ENCODE results near the gene TENT5C. TPM values are rescaled to one million over a fixed set of nuclear protein-coding genes. Genes with fewer than 3 reads are reported as not detected.
A peak's percentile ranks its signal among the peaks of the same experiment; 100 is the strongest.

Gene TENT5C
- total and polyA plus RNA-seq, 9 of the 15 experiments (the other 6 are each of a cell fraction or from before 2014, with no cell fraction given): 1.8 to 7.7 (median 4.0) TPM

DNA sequence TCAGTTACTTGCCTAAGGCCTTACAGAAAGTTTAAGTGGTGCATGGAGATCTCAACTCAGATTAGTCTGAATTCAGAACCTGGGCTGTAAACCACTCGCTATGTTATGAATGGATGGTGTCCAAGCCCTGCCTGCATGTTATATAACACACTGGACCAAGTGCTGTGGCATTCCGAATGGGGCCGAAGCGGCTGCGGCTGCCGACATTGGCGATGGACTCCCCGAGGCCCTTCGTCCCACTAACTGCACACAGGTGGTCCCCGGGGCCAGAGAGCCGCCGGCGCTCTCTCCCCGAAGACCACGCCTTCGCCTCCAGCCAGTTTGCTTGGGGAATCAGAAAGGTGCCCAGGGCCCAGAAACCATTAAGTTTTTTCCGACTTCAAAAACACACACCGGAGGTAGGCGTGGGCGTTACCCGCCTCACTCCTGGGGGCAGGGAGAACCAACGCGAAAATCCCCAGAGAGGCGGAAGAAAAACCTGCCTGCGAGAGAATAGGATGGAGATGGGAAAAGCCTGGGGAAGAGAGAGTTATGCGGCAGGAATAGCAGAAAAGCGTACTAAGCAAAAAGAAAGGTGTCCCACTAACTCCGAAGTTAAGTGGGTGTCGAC is 579 bp upstream of the TENT5C start (continued):
- TF ChIP-seq ZC3H11A (IDR thresholded peaks at IDR 0.05; ENCODE audit: low read depth, low read length): no peak
- peak; percentile 50 for TF ChIP-seq EP400 (IDR thresholded peaks at IDR 0.05)
- TF ChIP-seq ZFP1 (CRISPR knock-in tag; IDR thresholded peaks at IDR 0.05): no peak
- peak; percentile 10 for TF ChIP-seq SP2 (IDR thresholded peaks at IDR 0.05; ENCODE audit: extremely low read depth, low read depth, low read length, poor library complexity, severe bottlenecking)
- peak; percentile 61; the same call in 1 of the 2 replicates for TF ChIP-seq CBFB (CRISPR knock-in tag; IDR thresholded peaks at IDR 0.05)
- no peak; the same call in 1 of the 2 replicates for TF ChIP-seq RB1 (IDR thresholded peaks at IDR 0.05; ENCODE audit: low read depth)
- TF ChIP-seq HSF4 (CRISPR knock-in tag; IDR thresholded peaks at IDR 0.05; ENCODE audit: borderline replicate concordance): no peak
- 0 out of 2 replicates have a peak, but pooled peaks have one; percentile 14 for TF ChIP-seq TFAP4 (CRISPR knock-in tag; IDR thresholded peaks at IDR 0.05; ENCODE audit: borderline replicate concordance)
- TF ChIP-seq MBD1 (CRISPR knock-in tag; IDR thresholded peaks at IDR 0.05): no peak
- peak; percentile 37 to 80; a peak in 2 of 4 replicates for TF ChIP-seq SIN3A (IDR thresholded peaks at IDR 0.05; ENCODE audit: borderline replicate concordance in 2 of 2, control insufficient read depth in 1 of 2, low read depth in 2 of 2, low read length in 2 of 2)
- TF ChIP-seq HCFC1 (IDR thresholded peaks at IDR 0.05; ENCODE audit: low read depth, low read length): no peak
- TF ChIP-seq ZNF143 (CRISPR knock-in tag; IDR thresholded peaks at IDR 0.05): no peak
- peak; percentile 48 for TF ChIP-seq MAFG (tag; conservative IDR thresholded peaks at IDR 0.05)
- TF ChIP-seq EWSR1 (IDR thresholded peaks at IDR 0.05; ENCODE audit: borderline replicate concordance, low read depth, partially characterized antibody): no peak
- TF ChIP-seq L3MBTL2 (IDR thresholded peaks at IDR 0.05): peak; percentile 71
- TF ChIP-seq PREB (CRISPR knock-in tag; IDR thresholded peaks at IDR 0.05): 0 out of 2 replicates have a peak, but pooled peaks have one; percentile 34
- TF ChIP-seq MTA3 (IDR thresholded peaks at IDR 0.05; ENCODE audit: borderline replicate concordance): no peak
- no peak for TF ChIP-seq ZNF780A (CRISPR knock-in tag; IDR thresholded peaks at IDR 0.05)
- no peak for TF ChIP-seq CCAR2 (IDR thresholded peaks at IDR 0.05; ENCODE audit: low read depth, low read length)
- 0 out of 4 replicates have a peak, but pooled peaks of 1 of the 2 experiments have one; percentile 40 for TF ChIP-seq ARNT (IDR thresholded peaks at IDR 0.05)
- TF ChIP-seq, protein P1, sequence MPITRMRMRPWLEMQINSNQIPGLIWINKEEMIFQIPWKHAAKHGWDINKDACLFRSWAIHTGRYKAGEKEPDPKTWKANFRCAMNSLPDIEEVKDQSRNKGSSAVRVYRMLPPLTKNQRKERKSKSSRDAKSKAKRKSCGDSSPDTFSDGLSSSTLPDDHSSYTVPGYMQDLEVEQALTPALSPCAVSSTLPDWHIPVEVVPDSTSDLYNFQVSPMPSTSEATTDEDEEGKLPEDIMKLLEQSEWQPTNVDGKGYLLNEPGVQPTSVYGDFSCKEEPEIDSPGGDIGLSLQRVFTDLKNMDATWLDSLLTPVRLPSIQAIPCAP (CRISPR knock-in tag; IDR thresholded peaks at IDR 0.05; ENCODE audit: borderline replicate concordance): no peak
- TF ChIP-seq, protein P2, sequence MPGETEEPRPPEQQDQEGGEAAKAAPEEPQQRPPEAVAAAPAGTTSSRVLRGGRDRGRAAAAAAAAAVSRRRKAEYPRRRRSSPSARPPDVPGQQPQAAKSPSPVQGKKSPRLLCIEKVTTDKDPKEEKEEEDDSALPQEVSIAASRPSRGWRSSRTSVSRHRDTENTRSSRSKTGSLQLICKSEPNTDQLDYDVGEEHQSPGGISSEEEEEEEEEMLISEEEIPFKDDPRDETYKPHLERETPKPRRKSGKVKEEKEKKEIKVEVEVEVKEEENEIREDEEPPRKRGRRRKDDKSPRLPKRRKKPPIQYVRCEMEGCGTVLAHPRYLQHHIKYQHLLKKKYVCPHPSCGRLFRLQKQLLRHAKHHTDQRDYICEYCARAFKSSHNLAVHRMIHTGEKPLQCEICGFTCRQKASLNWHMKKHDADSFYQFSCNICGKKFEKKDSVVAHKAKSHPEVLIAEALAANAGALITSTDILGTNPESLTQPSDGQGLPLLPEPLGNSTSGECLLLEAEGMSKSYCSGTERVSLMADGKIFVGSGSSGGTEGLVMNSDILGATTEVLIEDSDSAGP (CRISPR knock-in tag; IDR thresholded peaks at IDR 0.05): no peak
- no peak for TF ChIP-seq NFRKB (IDR thresholded peaks at IDR 0.05; ENCODE audit: low read depth)

All from K562 (cell line).